DND-41 (cell line): ENCODE data around the gene TFDP2.

Experiments
- CTCF ChIP-seq: IDR thresholded peaks from 2 replicates; pipeline ENCODE4 v1.5.1; 2012; ENCODE audit warnings: borderline replicate concordance, low read length, moderate library complexity, mild to moderate bottlenecking; ENCODE audit not compliant: poor library complexity, severe bottlenecking; ENCODE audit errors: extremely low read depth
- EZH2 ChIP-seq: IDR thresholded peaks from 3 replicates; pipeline ENCODE4 v1.6.1; 2012; ENCODE audit warnings: borderline replicate concordance, low read depth, mild to moderate bottlenecking, moderate library complexity, low read length, inconsistent platforms; ENCODE audit not compliant: severe bottlenecking

- TF ChIP-seq EZH2 (no peak), CTCF (no peak)
These were observed 135.9 kb downstream of the TFDP2 start for GRCh38 chr3:142013326-142013980.
